MV-4-11 (cell line): ENCODE data around the gene RGS6.
A peak's percentile ranks its signal among the peaks of the same experiment; 100 is the strongest.

Experiments
- DNase-seq: peaks from one replicate; lab custom pipeline; 2025; lab: John Stamatoyannopoulos, UW

RGS6 gene

DNA sequence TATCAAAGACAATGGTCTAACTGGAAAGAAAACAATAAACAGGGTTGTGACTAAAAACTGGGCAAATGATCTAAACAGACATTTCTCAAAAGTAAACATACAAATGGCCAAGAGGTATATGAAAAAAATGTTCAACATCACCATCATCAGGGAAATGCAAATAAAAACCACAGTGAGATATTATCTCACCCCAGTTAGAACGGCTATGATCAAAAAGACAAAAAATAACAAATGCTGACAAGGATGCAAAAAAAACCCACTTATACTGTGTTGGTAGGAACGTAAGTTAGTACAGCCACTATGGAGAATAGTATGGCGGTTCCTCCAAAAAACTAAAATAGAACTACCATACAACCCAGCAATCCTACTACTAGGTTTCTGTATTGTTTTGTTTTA lies 470.1 kb downstream of the RGS6 start:
- no peak for DNase-seq

DNA sequence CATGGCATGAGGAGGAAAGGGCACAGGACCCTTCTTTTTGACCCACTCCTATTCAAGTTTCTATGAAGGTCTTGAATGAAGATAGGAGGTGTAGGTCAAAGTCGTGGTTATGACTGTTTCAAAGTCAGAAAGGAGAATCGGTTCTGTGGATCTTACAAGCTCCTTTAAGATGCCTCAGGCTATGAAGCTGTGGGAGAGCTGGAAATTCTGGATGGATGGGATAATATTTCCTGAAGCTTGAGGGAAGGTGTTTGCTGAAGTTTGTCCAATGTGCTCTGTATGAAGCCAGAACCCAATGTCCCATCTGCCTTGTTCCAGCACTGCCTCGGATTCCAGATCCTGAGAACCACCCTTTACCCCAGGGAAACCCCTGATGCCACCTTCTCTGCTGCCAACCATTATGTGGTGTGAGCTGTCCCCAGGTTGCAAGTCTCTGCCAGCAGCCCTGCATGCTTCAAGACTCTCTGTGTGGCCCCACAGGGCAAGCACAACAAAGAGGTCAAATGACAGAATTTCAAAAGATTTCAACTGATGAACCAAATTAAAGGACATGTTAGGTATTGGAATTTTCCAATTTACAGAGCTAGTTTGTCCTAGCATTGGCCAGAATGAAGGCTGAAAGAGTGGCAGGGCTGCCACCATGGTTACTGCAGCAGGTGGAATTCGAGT lies 472.0 kb downstream of the RGS6 start:
- no peak for DNase-seq

- no peak for DNase-seq
Observed at GRCh38 chr14:72404998-72405397, 472.8 kb downstream of the RGS6 start.

GRCh38 chr14:72408020-72408419 lies 475.8 kb downstream of the RGS6 start:
- no peak for DNase-seq

DNA sequence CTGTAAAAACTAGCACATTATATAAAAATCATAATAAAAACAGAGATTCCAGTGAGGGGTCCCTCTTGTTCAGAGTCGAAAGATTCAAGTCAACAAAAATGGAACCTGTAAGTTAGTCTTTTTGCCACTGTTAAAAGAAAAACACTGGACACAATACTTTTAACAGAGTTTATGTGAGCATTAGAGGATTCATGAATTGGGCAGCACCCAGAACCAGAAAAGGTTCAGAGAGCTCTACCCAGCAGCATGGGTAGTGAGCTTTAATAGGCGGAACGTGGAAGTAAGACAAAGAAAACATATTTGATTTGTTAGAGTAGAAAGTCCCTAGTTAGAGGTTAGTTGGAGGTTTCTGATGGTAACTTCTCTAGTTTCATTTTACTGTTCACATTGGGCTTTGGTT lies 476.8 kb downstream of the RGS6 start:
- no peak for DNase-seq

DNA sequence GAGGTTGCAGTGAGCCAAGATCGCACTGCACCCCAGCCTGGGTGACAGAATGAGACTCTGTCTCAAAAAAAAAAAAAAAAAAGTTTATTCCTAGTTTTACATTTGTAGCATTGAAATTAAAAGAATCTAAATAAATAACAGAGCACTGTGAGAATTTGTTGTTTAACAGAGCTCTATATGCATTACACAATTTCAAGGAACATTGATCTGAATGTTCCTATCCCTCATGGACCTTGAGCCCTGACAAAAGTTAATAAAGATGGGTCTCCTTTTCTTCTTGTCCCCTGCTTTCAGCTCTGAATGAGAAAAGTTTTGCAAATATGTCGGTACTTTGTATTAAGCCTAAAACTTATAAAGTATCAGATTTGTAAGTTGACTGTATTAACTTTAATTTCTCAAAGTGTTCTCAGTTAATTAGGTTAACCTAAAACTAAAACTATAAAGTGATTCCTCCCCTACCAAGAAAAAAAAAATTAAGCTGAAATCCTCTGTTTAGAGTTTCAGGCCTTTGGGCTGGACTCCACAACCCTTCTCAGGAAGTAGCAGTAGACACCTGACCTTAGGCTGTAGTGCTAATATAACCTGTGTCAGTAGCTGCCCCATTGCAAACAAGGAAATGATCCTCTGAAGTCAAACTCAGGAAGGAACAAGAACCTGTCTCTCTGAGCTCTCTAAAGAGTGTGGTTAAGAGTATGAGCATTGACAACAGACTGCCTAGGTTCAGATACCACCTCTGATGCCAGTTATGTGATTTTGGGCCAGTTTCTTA lies 484.0 kb downstream of the RGS6 start:
- no peak for DNase-seq

GRCh38 chr14:72416892-72417291 lies 484.7 kb downstream of the RGS6 start:
- no peak for DNase-seq

DNA sequence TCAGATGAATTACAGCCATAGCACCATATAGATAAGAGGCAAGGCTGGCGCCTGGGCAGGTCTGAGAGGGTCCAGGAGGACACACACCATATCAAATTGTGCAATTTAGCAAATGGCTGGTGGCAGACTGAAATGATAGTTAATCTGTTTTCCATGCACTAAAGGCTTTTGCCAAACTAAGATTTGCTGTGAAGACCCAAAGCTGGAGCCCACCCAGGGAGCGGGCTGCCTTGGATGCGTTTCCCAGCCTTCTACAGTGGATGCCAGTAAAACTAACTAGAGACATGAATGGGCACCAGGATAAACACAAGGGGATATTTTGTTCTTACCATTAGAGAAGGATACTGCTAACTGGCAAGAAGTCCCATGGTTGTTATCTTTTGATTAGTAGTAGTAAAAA lies 486.6 kb downstream of the RGS6 start:
- no peak for DNase-seq

DNA sequence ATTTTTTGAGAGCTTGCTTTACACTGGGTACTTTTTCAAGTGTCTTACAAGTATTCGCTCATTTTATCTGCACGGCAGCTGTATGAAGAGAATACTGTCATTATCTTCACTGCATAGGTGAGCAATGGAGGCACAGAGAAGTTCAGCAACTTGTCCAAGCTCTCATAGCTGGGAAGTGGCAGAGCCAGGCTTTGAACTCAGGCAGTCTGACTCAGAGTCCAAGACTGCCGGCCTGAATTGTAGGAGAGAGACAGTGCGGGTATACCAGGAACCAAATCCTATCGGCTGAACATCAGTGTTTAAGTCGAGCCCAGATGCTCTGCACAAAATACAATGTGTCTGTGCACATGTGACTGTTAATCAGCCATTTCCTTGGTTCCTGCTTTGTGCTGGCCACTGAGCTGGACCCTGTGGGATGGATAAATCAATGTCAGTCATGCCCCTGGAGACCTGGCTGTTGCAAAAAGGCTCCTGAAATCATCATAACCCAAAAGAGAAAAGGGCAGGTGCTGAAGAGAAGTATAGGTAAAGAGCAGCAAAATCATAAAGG lies 487.1 kb downstream of the RGS6 start:
- DNase-seq: no peak

GRCh38 chr14:72420749-72421474 lies 488.7 kb downstream of the RGS6 start:
- peak; percentile 59 for DNase-seq

DNA sequence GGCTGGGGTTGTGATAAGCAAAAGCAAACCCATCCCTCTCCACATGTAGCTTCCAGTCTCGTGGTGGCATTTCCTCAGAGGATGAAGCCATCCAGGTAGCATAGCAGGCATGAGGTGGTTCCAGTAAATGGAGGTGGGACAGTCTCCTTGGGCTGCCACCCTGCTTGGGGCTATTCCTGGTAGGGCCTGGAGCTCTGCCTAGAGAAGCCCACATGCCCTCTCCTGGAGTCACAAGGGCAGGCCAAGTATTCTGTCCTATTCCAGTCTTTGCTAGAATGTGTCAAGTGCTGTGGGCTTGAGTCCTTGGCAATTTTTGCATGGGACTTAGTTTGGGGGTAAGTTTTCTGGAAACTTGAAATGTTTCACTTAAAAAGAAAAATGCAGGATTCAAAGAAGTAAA lies 491.7 kb downstream of the RGS6 start:
- DNase-seq: no peak

DNA sequence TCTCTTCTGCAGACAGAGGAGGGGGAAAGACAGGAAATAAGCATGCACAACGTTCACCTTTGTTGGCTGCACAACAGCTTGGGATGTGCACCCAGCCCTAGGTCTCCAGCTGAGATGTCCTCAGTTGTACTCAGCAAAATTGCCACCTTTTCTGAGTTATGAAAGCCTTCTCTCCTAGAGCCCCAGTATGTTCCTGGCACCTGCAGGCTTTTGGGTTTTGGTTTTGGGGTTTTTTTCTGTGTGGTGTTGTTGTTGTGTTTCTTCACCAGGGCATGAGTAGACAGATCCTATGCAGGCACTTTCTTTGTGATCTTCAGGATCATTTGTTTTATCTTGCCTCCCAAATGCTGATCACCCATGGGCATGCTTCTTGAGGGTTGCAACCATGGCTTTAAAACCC lies 498.2 kb downstream of the RGS6 start:
- no peak for DNase-seq

DNA sequence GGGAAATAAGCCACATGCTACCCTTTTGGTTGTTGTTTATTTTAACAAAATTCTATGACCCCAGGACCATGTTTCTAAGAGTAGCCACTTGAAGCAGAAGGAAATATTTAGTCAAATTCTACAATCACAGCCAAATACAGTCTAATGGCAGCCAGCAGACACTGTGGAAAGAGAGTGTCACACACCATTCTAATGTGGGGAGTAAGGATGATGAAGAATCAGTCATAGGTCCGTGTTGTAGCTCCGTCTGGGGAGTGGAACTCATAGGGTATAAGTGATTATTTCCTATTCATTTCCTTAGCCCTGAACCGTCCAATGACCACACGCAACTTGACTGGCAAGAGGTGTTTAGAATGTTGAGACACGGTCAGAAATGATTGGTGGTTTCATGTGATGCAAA lies 500.5 kb downstream of the RGS6 start:
- DNase-seq: no peak

- DNase-seq: no peak
Observed at GRCh38 chr14:72433511-72433910, 501.3 kb downstream of the RGS6 start.

DNA sequence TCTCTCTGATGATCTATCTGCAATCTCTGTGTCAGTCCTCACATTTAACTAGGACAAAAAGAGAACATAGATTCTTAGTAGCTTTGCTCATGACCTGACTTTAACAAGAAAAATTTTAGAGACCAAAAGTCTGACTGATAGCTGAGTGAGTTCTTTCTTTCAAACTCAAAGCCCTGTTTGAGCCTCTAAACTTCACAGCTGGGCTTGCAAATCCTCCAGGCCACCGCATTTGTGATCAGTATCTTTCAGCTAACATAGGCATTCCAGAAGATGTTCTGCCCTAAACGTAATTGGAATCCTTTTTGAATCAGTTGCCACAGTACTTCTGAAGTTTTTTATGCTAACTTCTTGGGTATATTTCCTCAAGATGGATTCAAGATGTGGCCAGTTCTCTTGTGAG lies 502.6 kb downstream of the RGS6 start:
- no peak for DNase-seq

GRCh38 chr14:72439707-72440106 lies 507.5 kb downstream of the RGS6 start:
- peak; percentile 52 for DNase-seq

GRCh38 chr14:72443256-72443655 lies 511.0 kb downstream of the RGS6 start:
- no peak for DNase-seq

DNA sequence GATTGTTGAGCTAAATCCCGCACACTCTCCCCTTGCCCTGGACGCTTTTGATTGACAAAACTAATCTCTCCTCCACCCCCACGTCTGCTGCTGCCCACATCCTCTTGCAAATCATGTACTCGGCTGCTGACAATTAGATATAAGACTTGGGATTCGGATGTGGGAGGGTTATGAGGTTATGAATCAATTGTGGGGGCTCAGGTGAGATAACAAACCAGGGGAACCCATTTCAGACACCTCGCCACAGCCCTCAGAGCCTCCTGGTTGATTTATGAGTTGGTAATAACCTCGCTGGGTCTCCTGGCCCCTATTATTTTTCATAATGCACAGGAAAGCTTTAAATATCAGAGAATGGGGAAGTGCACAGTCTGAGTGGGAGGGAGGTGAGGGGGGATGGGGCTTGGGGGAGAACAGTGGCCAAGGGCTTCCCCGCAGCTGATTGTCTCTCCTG lies 511.8 kb downstream of the RGS6 start:
- DNase-seq: peak; percentile 50

GRCh38 chr14:72444701-72445100 lies 512.5 kb downstream of the RGS6 start:
- no peak for DNase-seq

- DNase-seq: no peak
Observed at GRCh38 chr14:72448212-72448611, 516.0 kb downstream of the RGS6 start.

- DNase-seq: no peak
Observed at GRCh38 chr14:72450473-72451044, 518.3 kb downstream of the RGS6 start.
